Measurements from ENCODE around the gene ACVR1B. TPM values are rescaled to one million over a fixed set of nuclear protein-coding genes. Genes with fewer than 3 reads are reported as not detected.
A peak's percentile ranks its signal among the peaks of the same experiment; 100 is the strongest.

The ACVR1B gene
- total and polyA plus RNA-seq, 9 of the 15 experiments (the other 6 are each of a cell fraction or from before 2014, with no cell fraction given), result 0.97 to 15.1 (median 6.8) TPM

- Histone ChIP-seq H3K9me1 (ENCODE audit: control insufficient read depth, insufficient read depth, low read length) (no peaks in the 10 kb centered on the region), H3K4me2 (ENCODE audit: insufficient read depth, low read length) (no peak overlapping the region), H3K79me2 (ENCODE audit: control insufficient read depth, insufficient read depth, low read length) (no peaks in the 10 kb centered on the region), H3K27me3 (ENCODE audit: control insufficient read depth in 2 of 2, insufficient read depth in 2 of 2, low read length in 2 of 2) (peaks cover 9 to 22% of the 10 kb centered on the region in 2 experiments; a peak in 3 of 5 replicates), H3K4me1 (replicated peaks in 1 of 2; ENCODE audit: control insufficient read depth in 2 of 2, insufficient read depth in 2 of 2, low read length in 2 of 2) (no peaks in the 10 kb centered on the region; a peak in 1 of 5 replicates), H2AFZ (ENCODE audit: low read depth, low read length) (no peak overlapping the region), H3K9me3 (replicated peaks; ENCODE audit: control insufficient read depth, insufficient read depth, low read depth, low read length) (no peaks in the 10 kb centered on the region; the same call in 1 of the 2 replicates), H3K4me3 (no peak overlapping the region), H3K9ac (ENCODE audit: insufficient read depth in 1 of 2, low read depth in 2 of 2, low read length in 2 of 2) (no peak overlapping the region), H4K20me1 (replicated peaks; ENCODE audit: control insufficient read depth, insufficient read depth, low read length) (no peaks in the 10 kb centered on the region), H3K36me3 (ENCODE audit: control insufficient read depth, insufficient read depth, low read length) (no peaks in the 10 kb centered on the region), H3K27ac (ENCODE audit: extremely low read depth, low read depth, low read length) (no peak overlapping the region)
- 36% methylated on average over 4 of the region's 4 CpGs for WGBS (ENCODE audit: insufficient coverage, low coverage, missing lambda C conversion rate)
- ATAC-seq (no peak), DNase-seq (ENCODE audit: extremely low read depth in 1 of 4, low spot score in 3 of 4) (no peak), FAIRE-seq (no peak)
- no peak for TF ChIP-seq RAD51 (IDR thresholded peaks at IDR 0.05; ENCODE audit: borderline replicate concordance, low read depth)
- 0 out of 2 replicates have a peak, but pooled peaks have one; percentile 12 for TF ChIP-seq EGR1 (conservative IDR thresholded peaks at IDR 0.05)
- TF ChIP-seq SRSF9 (IDR thresholded peaks at IDR 0.05; ENCODE audit: borderline replicate concordance, low read depth, low read length), result no peak
- ChIA-PET CTCF (ENCODE audit: low intra/inter-chr PET ratio) (no interaction called here), POLR2A (interaction anchor here (0.6 to 1.2 kb wide), 2 partner anchors 8 to 187 kb away, joined by 3 to 5 read pairs; no protein-coding TSS in a partner anchor)
- intact Hi-C loops (cut with micrococcal nuclease), result no loop called here
- in situ Hi-C loops (cut with MboI), result no loop called here
- BruUV-seq (replicated peaks), result no TSS peak
Observed at GRCh38 chr12:51934080-51934479, 17.4 kb upstream of the ACVR1B start.

- no TSS peak for BruUV-seq (replicated peaks)
- no peak overlapping the region for H3K27ac ChIP-seq (ENCODE audit: extremely low read depth, low read depth, low read length)
- H3K9ac ChIP-seq (ENCODE audit: insufficient read depth in 1 of 2, low read depth in 2 of 2, low read length in 2 of 2), result no peak overlapping the region; a peak in 1 of 4 replicates
- ChIA-PET CTCF (ENCODE audit: low intra/inter-chr PET ratio) (interaction anchor here (0.6 kb wide), 1 partner anchor 15 kb away, joined by 3 read pairs; no protein-coding TSS in a partner anchor), POLR2A (interaction anchor here (1.2 kb wide), 1 partner anchor 23 kb away, joined by 4 read pairs; no protein-coding TSS in a partner anchor)
- no peak overlapping the region for H3K4me2 ChIP-seq (ENCODE audit: insufficient read depth, low read length)
- H3K27me3 ChIP-seq (ENCODE audit: control insufficient read depth in 2 of 2, insufficient read depth in 2 of 2, low read length in 2 of 2), result peaks cover 9 to 34% of the 10 kb centered on the region in 2 experiments; a peak in 3 of 5 replicates
- DNase-seq (ENCODE audit: extremely low read depth in 1 of 4, low spot score in 3 of 4) (no peak), FAIRE-seq (no peak), ATAC-seq (no peak)
- TF ChIP-seq, protein P1, sequence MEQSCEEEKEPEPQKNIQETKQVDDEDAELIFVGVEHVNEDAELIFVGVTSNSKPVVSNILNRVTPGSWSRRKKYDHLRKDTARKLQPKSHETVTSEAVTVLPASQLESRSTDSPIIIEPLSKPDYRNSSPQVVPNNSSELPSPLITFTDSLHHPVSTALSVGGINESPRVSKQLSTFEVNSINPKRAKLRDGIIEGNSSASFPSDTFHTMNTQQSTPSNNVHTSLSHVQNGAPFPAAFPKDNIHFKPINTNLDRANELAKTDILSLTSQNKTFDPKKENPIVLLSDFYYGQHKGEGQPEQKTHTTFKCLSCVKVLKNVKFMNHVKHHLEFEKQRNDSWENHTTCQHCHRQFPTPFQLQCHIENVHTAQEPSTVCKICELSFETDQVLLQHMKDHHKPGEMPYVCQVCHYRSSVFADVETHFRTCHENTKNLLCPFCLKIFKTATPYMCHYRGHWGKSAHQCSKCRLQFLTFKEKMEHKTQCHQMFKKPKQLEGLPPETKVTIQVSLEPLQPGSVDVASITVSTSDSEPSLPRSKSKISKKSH (CRISPR knock-in tag; IDR thresholded peaks at IDR 0.05), result no peak
- no peak for TF ChIP-seq ZBTB7A (IDR thresholded peaks at IDR 0.05; ENCODE audit: borderline replicate concordance, control insufficient read depth, low read depth, low read length)
- no peak for TF ChIP-seq TAL1 (IDR thresholded peaks at IDR 0.05)
- TF ChIP-seq RFX1 (IDR thresholded peaks at IDR 0.05), result peak; percentile 65
- no peaks in the 10 kb centered on the region for H4K20me1 ChIP-seq (replicated peaks; ENCODE audit: control insufficient read depth, insufficient read depth, low read length)
- H3K9me1 ChIP-seq (ENCODE audit: control insufficient read depth, insufficient read depth, low read length), result no peaks in the 10 kb centered on the region
- in situ Hi-C loops (cut with MboI) (no loop called here), intact Hi-C loops (cut with micrococcal nuclease) (no loop called here)
- H2AFZ ChIP-seq (ENCODE audit: low read depth, low read length), result no peak overlapping the region
- no peaks in the 10 kb centered on the region for H3K9me3 ChIP-seq (replicated peaks; ENCODE audit: control insufficient read depth, insufficient read depth, low read depth, low read length)
- no peaks in the 10 kb centered on the region for H3K36me3 ChIP-seq (ENCODE audit: control insufficient read depth, insufficient read depth, low read length)
- no peaks in the 10 kb centered on the region for H3K79me2 ChIP-seq (ENCODE audit: control insufficient read depth, insufficient read depth, low read length)
- H3K4me1 ChIP-seq (replicated peaks in 1 of 2; ENCODE audit: control insufficient read depth in 2 of 2, insufficient read depth in 2 of 2, low read length in 2 of 2), result peaks cover 0 to 4% of the 10 kb centered on the region in 2 experiments; a peak in 2 of 5 replicates
- 6% methylated on average over 2 of the region's 2 CpGs for WGBS (ENCODE audit: insufficient coverage, low coverage, missing lambda C conversion rate)
- H3K4me3 ChIP-seq, result no peak overlapping the region
Observed at GRCh38 chr12:51937926-51938325, 13.6 kb upstream of the ACVR1B start.
